HG02678 (cell line): ENCODE results near the gene ESRRB.
A peak's percentile ranks its signal among the peaks of the same experiment; 100 is the strongest.

Experiments used
- ATAC-seq: cut with Tn5 transposase; IDR thresholded peaks from one replicate; pipeline ENCODE4 v1.9.1; 2021; ENCODE audit warnings: mild to moderate bottlenecking, moderate library complexity; ENCODE audit not compliant: unreplicated experiment

The ESRRB gene

GRCh38 chr14:76351941-76352340, 24.0 kb upstream of the ESRRB start:
- ATAC-seq = no peak

DNA sequence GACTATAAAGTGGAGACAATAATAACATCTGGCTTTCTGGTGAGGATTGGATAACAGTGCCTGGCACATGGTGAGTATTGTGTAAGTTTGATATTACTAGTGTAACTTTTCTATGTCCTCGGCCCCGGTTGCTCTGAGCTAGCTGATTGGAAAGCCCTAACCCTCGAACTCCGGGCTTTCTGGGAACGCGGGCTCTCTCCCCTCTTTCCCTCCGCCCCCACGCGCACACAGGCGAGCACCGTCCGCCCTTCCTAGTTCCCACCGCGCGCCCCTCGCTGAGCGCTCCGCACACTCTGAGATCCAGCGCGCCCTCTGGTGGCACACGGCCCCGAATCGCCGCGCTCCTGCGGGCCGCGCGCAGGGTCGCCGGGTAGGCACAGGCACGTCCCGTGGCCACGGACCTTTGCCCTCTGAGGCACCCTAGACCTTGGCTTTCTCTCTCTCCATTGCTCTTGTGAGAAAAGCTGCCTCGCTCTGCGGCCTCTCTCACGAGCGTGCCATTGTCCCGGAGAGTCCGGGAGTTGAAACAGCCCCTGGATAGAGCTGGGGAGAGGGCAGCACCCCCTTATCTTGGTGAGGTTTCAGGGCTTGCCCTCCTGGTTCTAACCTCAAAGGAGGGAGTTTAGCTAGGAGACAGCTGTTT, 23.2 kb upstream of the ESRRB start:
- ATAC-seq = peak; percentile 57

GRCh38 chr14:76354310-76354709, 21.6 kb upstream of the ESRRB start:
- no peak for ATAC-seq

DNA sequence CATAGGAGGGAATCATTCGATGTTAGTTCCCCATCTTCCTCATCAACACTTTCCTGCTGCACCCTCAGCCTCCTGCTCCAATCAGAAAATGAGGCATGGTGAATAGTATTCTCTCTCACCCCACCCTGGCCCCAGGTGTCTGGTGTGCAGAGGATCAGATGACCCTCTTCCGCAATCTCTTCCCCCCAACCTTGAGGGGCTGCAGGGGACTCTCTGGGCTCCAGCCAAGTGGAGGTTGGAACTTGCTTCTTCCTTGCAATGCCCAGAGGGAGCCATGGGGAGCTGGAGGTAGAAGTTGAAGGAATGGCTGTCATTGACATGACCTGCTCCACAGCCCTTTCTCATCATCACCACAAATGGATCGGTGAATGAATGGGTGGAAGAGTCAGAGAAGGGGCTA, 20.2 kb upstream of the ESRRB start:
- ATAC-seq = no peak

GRCh38 chr14:76371066-76371465, 4.9 kb upstream of the ESRRB start:
- no peak for ATAC-seq

DNA sequence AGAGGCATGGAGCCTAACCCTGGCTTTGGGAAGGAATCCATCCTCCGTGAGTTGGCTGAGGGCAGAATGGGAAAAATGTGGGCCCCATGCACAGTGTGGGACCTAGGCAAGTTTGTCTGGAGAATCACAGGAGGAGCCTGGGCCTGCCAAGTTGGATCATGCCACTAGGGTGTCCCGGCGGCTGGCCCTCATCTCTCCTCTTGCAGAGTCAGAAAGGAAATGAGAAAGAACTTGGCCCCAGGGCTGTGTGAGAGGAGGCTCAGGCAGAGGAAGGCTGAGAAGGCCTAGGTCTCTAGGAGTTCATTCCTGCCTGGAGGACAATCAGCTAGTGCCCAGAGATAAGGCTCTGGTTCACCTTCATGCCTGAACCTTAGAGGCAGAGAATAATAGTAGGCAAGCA, 2.5 kb upstream of the ESRRB start:
- ATAC-seq = no peak

GRCh38 chr14:76375484-76375883, 453 bp upstream of the ESRRB start:
- no peak for ATAC-seq

DNA sequence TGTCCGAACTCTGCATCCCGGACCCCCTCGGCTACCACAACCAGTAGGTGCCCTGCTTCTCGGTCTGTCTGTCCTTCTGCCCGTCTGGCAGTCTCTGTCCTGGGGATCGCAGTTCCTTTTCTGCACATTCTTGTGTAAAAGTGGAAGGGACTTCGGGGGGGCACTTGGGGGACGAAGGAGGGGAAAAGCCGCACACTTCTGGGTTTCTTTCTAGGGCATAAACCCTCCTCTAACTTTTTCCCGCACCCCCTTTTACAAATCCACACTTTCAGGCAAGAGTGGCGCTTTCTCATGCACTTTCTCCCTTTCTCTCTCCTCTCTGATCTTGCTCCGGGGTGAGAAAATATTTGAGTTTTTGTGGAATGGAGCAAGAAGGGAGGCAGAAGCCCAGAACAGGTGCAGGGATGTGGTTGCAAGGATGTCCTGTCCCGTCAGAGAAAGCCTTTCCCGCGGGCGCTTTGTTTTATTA, 506 bp downstream of the ESRRB start:
- ATAC-seq = no peak

- no peak for ATAC-seq
Measured at GRCh38 chr14:76376878-76377734, 1.2 kb downstream of the ESRRB start.

DNA sequence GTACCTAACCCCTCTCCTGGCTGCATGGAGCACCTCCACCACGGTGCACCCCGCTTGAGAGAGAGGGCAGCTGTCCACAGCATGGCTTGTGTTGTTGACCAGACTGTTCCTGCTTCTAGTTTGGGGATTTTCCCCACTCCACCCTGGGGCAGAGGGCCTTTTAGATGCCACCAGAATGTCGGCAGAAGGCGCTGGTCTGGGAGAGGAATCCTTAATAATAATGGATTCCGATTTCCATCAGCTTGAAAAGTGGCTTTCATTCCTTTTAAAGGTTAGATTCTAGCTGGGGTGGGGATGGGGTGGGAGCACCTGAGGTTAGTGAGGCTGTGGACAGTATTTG, 1.8 kb downstream of the ESRRB start:
- ATAC-seq = no peak

DNA sequence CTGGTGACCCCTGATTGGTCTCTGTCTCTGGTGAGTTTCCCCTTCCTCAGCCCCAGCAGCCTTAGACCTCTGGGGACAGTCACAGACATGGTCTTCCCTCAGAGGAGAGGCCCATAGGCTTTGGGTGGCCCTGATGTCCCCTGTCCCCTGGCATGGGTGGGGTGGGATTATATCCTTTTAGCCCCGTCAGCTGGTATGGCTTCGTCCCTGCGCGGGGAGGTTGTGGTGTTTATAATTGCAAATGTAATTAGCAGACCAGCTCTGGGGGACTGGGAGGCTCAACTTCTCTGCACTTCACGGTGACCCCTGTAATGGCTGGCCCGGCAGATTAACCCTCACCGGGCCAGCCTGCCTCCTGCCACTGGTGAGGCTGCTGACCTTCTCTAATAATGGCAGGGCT, 5.1 kb downstream of the ESRRB start:
- no peak for ATAC-seq

DNA sequence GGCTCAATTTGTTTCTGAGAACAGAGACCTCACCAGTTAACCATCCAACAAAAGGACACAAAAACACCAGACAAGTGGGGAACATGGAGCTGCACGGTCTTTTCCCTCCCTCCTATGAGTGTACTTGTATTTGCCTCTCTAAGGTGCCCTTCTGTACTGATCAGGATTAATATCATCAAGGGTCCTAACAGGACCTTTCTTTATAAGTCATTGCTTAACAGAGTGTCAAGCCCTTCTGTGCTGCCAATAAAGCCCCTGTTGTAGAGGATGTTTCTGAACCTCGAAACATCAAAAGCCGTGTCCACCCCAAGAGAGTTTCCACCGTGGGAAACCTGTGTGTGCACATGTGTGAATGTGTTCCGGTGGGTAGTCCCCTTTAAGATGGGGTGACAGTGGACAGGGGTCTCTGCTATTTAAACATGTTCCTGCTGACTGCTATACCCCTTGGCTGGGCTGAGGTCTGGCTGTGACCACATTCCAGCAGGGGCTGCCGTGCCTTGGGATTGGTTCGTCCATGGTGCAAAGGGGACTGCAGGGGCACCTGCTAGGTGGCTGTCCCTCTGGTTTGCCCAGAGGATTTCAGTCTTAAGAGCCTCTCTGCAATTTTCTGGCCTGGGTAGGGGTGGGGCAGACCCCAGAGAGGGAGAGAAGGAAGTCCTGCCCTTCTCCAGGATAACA, 6.0 kb downstream of the ESRRB start:
- ATAC-seq = no peak

- no peak for ATAC-seq
Measured at GRCh38 chr14:76382495-76382832, 6.5 kb downstream of the ESRRB start.

- ATAC-seq = no peak
Measured at GRCh38 chr14:76385435-76385834, 9.5 kb downstream of the ESRRB start.

GRCh38 chr14:76386944-76387782, 11.2 kb downstream of the ESRRB start:
- peak; percentile 62 for ATAC-seq

DNA sequence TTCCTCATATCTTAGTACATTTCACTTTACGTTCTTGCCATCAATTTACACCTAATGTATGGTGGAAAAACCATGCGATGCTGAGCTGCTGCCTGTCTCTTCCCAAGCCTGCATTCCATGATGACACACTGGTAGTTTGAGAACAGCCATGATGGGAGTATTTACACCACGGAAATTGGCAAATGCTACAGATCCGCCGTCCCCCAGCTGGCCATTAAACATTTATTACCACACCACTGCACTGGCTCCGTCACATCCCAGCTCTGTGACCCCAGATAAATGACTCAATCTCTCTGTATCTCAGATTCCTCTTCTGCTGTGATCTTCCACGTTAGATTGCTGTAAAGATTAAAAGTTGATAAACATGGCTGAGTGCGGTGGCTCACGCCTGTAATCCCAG, 13.9 kb downstream of the ESRRB start:
- no peak for ATAC-seq

DNA sequence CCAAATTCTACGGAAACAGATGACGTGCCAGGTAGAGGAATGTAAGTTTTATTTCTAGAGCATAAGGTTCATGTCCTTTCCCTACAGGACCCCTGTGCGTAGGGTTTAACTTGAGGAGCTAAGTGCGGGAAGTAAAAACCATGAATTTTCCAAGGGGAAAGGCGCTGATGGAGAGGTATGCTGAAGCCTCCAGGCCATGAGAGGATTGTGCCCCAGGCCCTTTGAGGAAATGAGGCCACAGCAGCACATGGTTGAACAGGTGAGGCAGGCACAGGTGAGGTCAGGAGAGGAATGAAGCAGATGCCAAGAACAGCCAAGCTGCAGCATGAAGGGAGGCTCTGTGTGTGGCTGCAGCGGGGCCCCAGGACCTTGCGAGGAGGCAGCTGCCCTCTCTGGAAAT, 14.7 kb downstream of the ESRRB start:
- ATAC-seq = no peak

- no peak for ATAC-seq
Measured at GRCh38 chr14:76391981-76392690, 16.2 kb downstream of the ESRRB start.

DNA sequence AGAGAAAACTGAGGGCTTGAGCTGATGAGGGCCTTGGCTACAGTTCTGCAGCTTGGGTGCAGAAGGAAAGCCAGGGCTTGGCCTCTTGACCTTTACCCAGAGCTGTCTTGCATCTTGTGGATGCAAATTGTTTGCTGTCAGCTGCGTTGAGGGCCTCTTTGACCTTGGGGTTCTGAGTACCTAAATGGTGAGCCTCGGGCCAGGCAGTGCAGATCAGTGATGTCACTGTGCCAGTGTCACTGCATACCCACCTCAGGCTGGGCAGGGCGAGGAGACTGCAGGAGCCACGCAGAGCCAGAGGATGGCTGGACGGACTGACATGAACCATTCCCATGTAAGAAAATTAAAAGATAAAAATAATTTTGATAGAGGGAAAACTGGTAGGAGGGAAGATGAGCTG, 18.6 kb downstream of the ESRRB start:
- no peak for ATAC-seq

DNA sequence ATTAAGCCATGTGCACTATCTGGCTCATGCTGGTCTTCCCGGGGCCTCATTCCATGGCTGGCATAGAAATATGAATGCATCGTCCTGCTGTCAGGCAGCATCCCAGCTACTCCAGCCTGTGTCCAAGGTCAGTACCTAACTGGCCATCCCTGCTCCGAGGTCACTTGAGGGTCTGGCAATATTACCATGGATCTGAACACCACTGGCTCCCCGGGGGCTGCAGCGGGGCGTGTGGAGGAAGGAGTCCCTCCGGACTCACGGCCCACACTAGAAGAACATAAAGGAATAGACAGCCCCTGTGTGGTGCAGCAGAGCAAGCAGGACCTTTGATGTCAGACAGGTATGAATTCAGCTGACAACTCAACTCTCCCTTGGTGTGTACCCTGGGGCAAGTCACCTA, 19.2 kb downstream of the ESRRB start:
- no peak for ATAC-seq
